WTC11 (cell line): ENCODE results near the gene MAPK11. TPM values are rescaled to one million over a fixed set of nuclear protein-coding genes. Genes with fewer than 3 reads are reported as not detected.

Source experiments
- ATAC-seq: fragments of 200-7000 bp; cut with Tn5 transposase; 2 replicates; pipeline ENCODE4 v1.10.0; 2021; ENCODE audit warnings: mild to moderate bottlenecking, moderate library complexity
- CTCF ChIA-PET: fragments of 300-600 bp; sonication (Branson Sonifier 250); formaldehyde crosslinking; loops from one replicate; lab custom pipeline; 2021; ENCODE audit warnings: antibody characterized with exemption; lab: Charles Lee
- POLR2A ChIA-PET: fragments of 350-600 bp; sonication (Branson Sonifier 250); formaldehyde crosslinking; loops from one replicate; lab custom pipeline; 2021; ENCODE audit warnings: antibody characterized with exemption; lab: Charles Lee
- DNase-seq: peaks from one replicate; pipeline ENCODE4 v3.0.0; 2021; ENCODE audit warnings: low spot score
- H3K27ac Mint-ChIP-seq: 2 replicates; pipeline ENCODE4 v1.8.0; 2021; ENCODE audit warnings: mixed read lengths
- H3K27me3 Mint-ChIP-seq: 2 replicates; pipeline ENCODE4 v1.8.0; 2021; ENCODE audit warnings: low read depth, mild to moderate bottlenecking, moderate library complexity, mixed read lengths
- H3K36me3 Mint-ChIP-seq: 2 replicates; pipeline ENCODE4 v1.8.0; 2021; ENCODE audit warnings: mixed read lengths
- H3K4me1 Mint-ChIP-seq: 2 replicates; pipeline ENCODE4 v1.8.0; 2022; ENCODE audit warnings: mixed read lengths
- H3K4me3 Mint-ChIP-seq: 2 replicates; pipeline ENCODE4 v1.8.0; 2021; ENCODE audit warnings: mild to moderate bottlenecking, moderate library complexity, mixed read lengths
- H3K9me3 Mint-ChIP-seq: 2 replicates; pipeline ENCODE4 v1.8.0; 2021; ENCODE audit warnings: mixed read lengths
- AR ChIP-seq: fragments of 250-450 bp; sonication (Bioruptor Pico); IDR thresholded peaks from 2 replicates; pipeline ENCODE4 v1.9.0; 2021; ENCODE audit warnings: mild to moderate bottlenecking
- ATF1 ChIP-seq: sonication (generic); formaldehyde crosslinking; IDR thresholded peaks from 2 replicates; pipeline ENCODE4 v1.8.1; 2023; ENCODE audit warnings: mild to moderate bottlenecking, moderate library complexity, missing genetic modification reagents
- ATF6 ChIP-seq: sonication (generic); formaldehyde crosslinking; IDR thresholded peaks from 2 replicates; pipeline ENCODE4 v1.8.1; 2023; ENCODE audit warnings: mild to moderate bottlenecking, missing genetic modification reagents
- CBFB ChIP-seq: sonication (generic); formaldehyde crosslinking; IDR thresholded peaks from 2 replicates; pipeline ENCODE4 v1.8.1; 2022; ENCODE audit warnings: mild to moderate bottlenecking, low read depth, missing genetic modification reagents
- ESRRA ChIP-seq: sonication (generic); formaldehyde crosslinking; IDR thresholded peaks from 2 replicates; pipeline ENCODE4 v1.8.1; 2022; ENCODE audit warnings: mild to moderate bottlenecking, missing genetic modification reagents, borderline replicate concordance
- FOXK1 ChIP-seq: sonication (generic); formaldehyde crosslinking; IDR thresholded peaks from 2 replicates; pipeline ENCODE4 v1.8.0; 2022; ENCODE audit warnings: mild to moderate bottlenecking, moderate library complexity, missing genetic modification reagents
- GABPB1 ChIP-seq: sonication (generic); formaldehyde crosslinking; IDR thresholded peaks from 2 replicates; pipeline ENCODE4 v1.8.1; 2023; ENCODE audit warnings: mild to moderate bottlenecking, missing genetic modification reagents
- GRHL2 ChIP-seq: fragments of 250-450 bp; sonication (Bioruptor Pico); IDR thresholded peaks from 2 replicates; pipeline ENCODE4 v1.8.0; 2022; ENCODE audit warnings: mild to moderate bottlenecking, moderate library complexity; ENCODE audit not compliant: insufficient replicate concordance, severe bottlenecking
- GTF2I ChIP-seq: fragments of 250-450 bp; sonication (Bioruptor Pico); conservative IDR thresholded peaks from 2 replicates; pipeline ENCODE4 v1.4.0; 2021; ENCODE audit warnings: mild to moderate bottlenecking
- HMGA2 ChIP-seq: fragments of 250-450 bp; sonication (Bioruptor Pico); IDR thresholded peaks from 2 replicates; pipeline ENCODE4 v1.4.0; 2021; ENCODE audit warnings: mild to moderate bottlenecking, moderate library complexity
- JAZF1 ChIP-seq: fragments of 250-450 bp; sonication (Bioruptor Pico); IDR thresholded peaks from 2 replicates; pipeline ENCODE4 v1.9.0; 2021; ENCODE audit warnings: moderate library complexity, mild to moderate bottlenecking, inconsistent platforms
- KAT7 ChIP-seq: sonication (generic); formaldehyde crosslinking; IDR thresholded peaks from 2 replicates; pipeline ENCODE4 v1.8.1; 2023; ENCODE audit warnings: missing genetic modification reagents, mild to moderate bottlenecking, borderline replicate concordance
- MAX ChIP-seq: sonication (generic); formaldehyde crosslinking; IDR thresholded peaks from 2 replicates; pipeline ENCODE4 v1.8.0; 2022; ENCODE audit warnings: mild to moderate bottlenecking, missing genetic modification reagents
- MLX ChIP-seq: sonication (generic); formaldehyde crosslinking; IDR thresholded peaks from 2 replicates; pipeline ENCODE4 v1.8.1; 2023; ENCODE audit warnings: mild to moderate bottlenecking, missing genetic modification reagents, moderate library complexity
- NFATC4 ChIP-seq: fragments of 250-450 bp; sonication (Bioruptor Pico); IDR thresholded peaks from 2 replicates; pipeline ENCODE4 v1.9.0; 2021; ENCODE audit warnings: mild to moderate bottlenecking
- NFE2L1 ChIP-seq: sonication (generic); formaldehyde crosslinking; IDR thresholded peaks from 2 replicates; pipeline ENCODE4 v1.8.1; 2023; ENCODE audit warnings: missing genetic modification reagents
- NFYB ChIP-seq: sonication (generic); formaldehyde crosslinking; conservative IDR thresholded peaks from 2 replicates; pipeline ENCODE4 v1.8.0; 2022; ENCODE audit warnings: low read depth, missing genetic modification reagents
- PRRX2 ChIP-seq: fragments of 250-450 bp; sonication (Bioruptor Pico); IDR thresholded peaks from 2 replicates; pipeline ENCODE4 v1.8.0; 2021; ENCODE audit warnings: mild to moderate bottlenecking
- TCF7 ChIP-seq: sonication (generic); formaldehyde crosslinking; IDR thresholded peaks from 2 replicates; pipeline ENCODE4 v1.8.0; 2022; ENCODE audit warnings: mild to moderate bottlenecking, low read depth, missing genetic modification reagents, moderate library complexity
- TP53 ChIP-seq: sonication (generic); formaldehyde crosslinking; IDR thresholded peaks from 2 replicates; pipeline ENCODE4 v1.8.1; 2023; ENCODE audit warnings: mild to moderate bottlenecking, missing genetic modification reagents
- ZNF138 ChIP-seq: sonication (generic); formaldehyde crosslinking; conservative IDR thresholded peaks from 2 replicates; pipeline ENCODE4 v1.8.1; 2022; ENCODE audit warnings: mild to moderate bottlenecking, moderate library complexity, missing genetic modification reagents
- ZNF416 ChIP-seq: fragments of 250-450 bp; sonication (Bioruptor Pico); IDR thresholded peaks from 2 replicates; pipeline ENCODE4 v1.9.0; 2021; ENCODE audit warnings: mild to moderate bottlenecking, inconsistent platforms
- ZNF671 ChIP-seq: fragments of 250-450 bp; sonication (Bioruptor Pico); IDR thresholded peaks from 2 replicates; pipeline ENCODE4 v1.8.0; 2021; ENCODE audit warnings: mild to moderate bottlenecking
- ZSCAN18 ChIP-seq: fragments of 250-450 bp; sonication (Bioruptor Pico); IDR thresholded peaks from 2 replicates; pipeline ENCODE4 v2.1.2; 2022; ENCODE audit warnings: mild to moderate bottlenecking, moderate library complexity
- total RNA-seq: library from RNA; stranded (reverse); gene quantifications from 3 replicates; pipeline ENCODE4 v1.2.3, GENCODE V29; 2021

MAPK11 gene
- total RNA-seq, 1 experiment from 2014 or later, result 2.3 TPM

GRCh38 chr22:50280708-50281383 lies 10.7 kb upstream of the MAPK11 start:
- H3K27ac Mint-ChIP-seq, result no peak overlapping the region
- peaks cover 40% of the 10 kb centered on the region for H3K36me3 Mint-ChIP-seq
- H3K4me1 Mint-ChIP-seq, result no peaks in the 10 kb centered on the region
- no peak overlapping the region for H3K4me3 Mint-ChIP-seq
- DNase-seq, result no peak
- ChIA-PET POLR2A (no interaction called here), CTCF (no interaction called here)
- no peaks in the 10 kb centered on the region for H3K9me3 Mint-ChIP-seq
- no peak for ATAC-seq
- no peaks in the 10 kb centered on the region for H3K27me3 Mint-ChIP-seq
- TF ChIP-seq NFE2L1 (CRISPR knock-in tag) (no peak), KAT7 (CRISPR knock-in tag) (no peak), ZNF138 (no peak), AR (CRISPR knock-in tag) (no peak), TP53 (CRISPR knock-in tag) (no peak), ATF1 (CRISPR knock-in tag) (no peak), JAZF1 (no peak), HMGA2 (CRISPR knock-in tag) (no peak), ZSCAN18 (no peak), TCF7 (no peak), GABPB1 (CRISPR knock-in tag) (no peak), CBFB (no peak), ZNF416 (CRISPR knock-in tag) (no peak), ESRRA (CRISPR knock-in tag) (no peak), GRHL2 (CRISPR knock-in tag) (no peak)

GRCh38 chr22:50280022-50280707 lies 10.0 kb upstream of the MAPK11 start:
- Mint-ChIP-seq H3K4me1 (no peaks in the 10 kb centered on the region), H3K9me3 (no peaks in the 10 kb centered on the region), H3K27me3 (no peaks in the 10 kb centered on the region), H3K36me3 (peaks cover 43% of the 10 kb centered on the region), H3K27ac (no peak overlapping the region), H3K4me3 (no peak overlapping the region)
- ChIA-PET POLR2A (no interaction called here), CTCF (no interaction called here)
- DNase-seq (no peak), ATAC-seq (no peak)
- TF ChIP-seq ATF6 (CRISPR knock-in tag) (no peak), FOXK1 (no peak), ZSCAN18 (no peak), GTF2I (CRISPR knock-in tag) (no peak), PRRX2 (no peak), ZNF671 (CRISPR knock-in tag) (no peak), NFYB (CRISPR knock-in tag) (no peak), MLX (no peak), NFATC4 (no peak), MAX (CRISPR knock-in tag) (no peak), GABPB1 (CRISPR knock-in tag) (no peak)
